Measurements from ENCODE around the gene C1QTNF2.

Gene C1QTNF2, protein sequence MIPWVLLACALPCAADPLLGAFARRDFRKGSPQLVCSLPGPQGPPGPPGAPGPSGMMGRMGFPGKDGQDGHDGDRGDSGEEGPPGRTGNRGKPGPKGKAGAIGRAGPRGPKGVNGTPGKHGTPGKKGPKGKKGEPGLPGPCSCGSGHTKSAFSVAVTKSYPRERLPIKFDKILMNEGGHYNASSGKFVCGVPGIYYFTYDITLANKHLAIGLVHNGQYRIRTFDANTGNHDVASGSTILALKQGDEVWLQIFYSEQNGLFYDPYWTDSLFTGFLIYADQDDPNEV

DNA sequence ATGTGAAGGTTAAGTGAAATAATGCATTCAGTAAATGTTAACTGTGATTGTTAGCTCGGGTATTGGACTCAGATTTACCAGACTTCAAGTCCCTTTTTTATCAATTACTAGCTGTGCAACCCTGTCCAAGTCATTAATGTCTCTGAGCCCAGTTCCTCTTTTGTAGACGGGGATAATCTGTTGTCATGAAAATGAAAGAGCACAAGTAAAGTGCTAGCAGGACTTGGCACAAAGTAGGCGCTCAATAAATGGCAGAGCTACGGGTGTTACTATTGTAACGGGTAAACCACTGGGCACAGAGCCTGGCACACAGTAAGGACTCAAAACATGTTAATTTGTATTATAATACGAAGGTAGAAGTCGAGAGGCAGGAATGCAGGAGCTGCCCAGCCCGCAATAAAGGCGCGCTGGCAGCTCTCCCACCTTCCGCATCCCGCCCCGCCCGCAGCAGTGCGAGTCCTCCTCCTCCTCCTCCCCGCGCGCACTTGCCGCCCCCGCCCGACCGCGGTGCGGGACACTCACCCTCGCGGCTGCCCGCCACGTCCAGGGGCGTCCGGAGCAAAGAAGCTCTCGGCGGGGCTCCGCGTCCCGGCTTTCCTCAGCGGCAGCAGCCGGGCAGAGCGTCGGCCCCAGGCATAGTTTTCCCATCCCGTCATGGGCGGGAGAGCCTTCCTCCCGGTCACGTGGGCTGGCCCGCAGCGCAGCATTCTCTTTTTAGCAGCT, at the start of gene C1QTNF2:
TSS of gene C1QTNF2 (minus strand) at position 637 of the 723 bp plus-strand sequence. CDS start 15,615 bp downstream, outside the sequence.
- H3K4me3 ChIP-seq (replicated peaks; ENCODE audit: low read depth, low read length) = peak within 1 kb of the TSS; percentile 53
- DNase-seq (ENCODE audit: low read depth) = peak; percentile 58
- TF ChIP-seq, protein P1, sequence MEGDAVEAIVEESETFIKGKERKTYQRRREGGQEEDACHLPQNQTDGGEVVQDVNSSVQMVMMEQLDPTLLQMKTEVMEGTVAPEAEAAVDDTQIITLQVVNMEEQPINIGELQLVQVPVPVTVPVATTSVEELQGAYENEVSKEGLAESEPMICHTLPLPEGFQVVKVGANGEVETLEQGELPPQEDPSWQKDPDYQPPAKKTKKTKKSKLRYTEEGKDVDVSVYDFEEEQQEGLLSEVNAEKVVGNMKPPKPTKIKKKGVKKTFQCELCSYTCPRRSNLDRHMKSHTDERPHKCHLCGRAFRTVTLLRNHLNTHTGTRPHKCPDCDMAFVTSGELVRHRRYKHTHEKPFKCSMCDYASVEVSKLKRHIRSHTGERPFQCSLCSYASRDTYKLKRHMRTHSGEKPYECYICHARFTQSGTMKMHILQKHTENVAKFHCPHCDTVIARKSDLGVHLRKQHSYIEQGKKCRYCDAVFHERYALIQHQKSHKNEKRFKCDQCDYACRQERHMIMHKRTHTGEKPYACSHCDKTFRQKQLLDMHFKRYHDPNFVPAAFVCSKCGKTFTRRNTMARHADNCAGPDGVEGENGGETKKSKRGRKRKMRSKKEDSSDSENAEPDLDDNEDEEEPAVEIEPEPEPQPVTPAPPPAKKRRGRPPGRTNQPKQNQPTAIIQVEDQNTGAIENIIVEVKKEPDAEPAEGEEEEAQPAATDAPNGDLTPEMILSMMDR (IDR thresholded peaks at IDR 0.05; ENCODE audit: low read length, missing control alignments) = no peak

DNA sequence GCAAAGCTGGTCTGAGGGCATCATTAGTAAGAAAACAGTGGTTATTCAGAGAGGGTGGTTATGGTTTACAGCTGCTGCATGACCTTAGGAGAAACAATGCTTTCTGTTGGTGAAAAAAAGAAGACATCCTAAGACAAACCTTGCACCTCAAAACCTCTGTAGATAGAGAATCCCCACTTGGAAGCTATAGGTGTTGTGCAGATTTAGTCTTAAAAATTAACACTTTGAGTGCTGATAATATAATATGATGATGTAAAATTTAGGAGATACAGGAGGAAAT, 49.8 kb upstream of the C1QTNF2 start:
- DNase-seq (ENCODE audit: low read depth) = no peak
- no peak overlapping the region for H3K4me3 ChIP-seq (replicated peaks; ENCODE audit: low read depth, low read length)
- TF ChIP-seq, protein P1 (IDR thresholded peaks at IDR 0.05; ENCODE audit: low read length, missing control alignments) = no peak

DNA sequence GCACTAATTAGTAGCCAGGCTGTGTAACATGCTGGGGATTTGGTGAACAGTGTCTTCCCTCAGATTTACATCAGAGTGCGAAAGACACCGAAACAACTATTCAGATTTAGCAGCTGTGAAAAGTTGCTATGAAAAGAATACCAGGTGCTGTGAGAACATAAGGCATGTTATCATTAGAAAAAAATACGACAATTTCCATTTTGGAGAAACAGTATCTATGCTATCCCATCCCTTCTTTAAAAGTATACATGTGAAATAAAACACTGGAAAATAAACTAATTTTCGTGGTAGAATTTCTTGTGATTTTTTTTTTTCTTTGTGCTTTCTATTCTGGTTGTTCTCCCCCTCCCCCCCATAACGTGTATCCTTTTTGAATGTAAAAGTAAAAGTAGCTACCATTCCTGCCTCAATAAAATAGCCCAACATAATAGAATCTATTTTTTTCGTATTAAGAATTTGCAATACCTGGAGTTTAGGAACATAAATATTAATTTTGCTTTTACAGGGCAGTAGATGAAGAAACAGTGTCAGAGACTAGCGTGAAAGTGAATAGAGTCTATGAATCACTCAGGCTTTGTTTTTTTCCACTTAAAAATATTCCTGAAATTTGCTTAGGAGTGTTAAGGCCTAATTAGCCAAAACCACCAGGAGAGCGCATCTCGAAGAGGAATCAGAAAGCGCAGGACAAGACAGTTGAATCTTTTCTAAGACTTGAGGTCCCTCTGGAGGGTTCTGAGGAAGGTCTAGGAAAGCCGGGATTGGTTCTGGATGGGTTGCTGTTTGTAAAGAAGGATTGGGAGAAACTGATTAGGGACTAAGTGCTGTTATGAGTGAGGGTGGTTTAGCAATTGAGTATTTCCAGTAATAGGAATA, 49.3 kb upstream of the C1QTNF2 start:
- TF ChIP-seq, protein P1 (IDR thresholded peaks at IDR 0.05; ENCODE audit: low read length, missing control alignments) = no peak
- H3K4me3 ChIP-seq (replicated peaks; ENCODE audit: low read depth, low read length) = peak overlapping the region; percentile 98
- DNase-seq (ENCODE audit: low read depth) = no peak

DNA sequence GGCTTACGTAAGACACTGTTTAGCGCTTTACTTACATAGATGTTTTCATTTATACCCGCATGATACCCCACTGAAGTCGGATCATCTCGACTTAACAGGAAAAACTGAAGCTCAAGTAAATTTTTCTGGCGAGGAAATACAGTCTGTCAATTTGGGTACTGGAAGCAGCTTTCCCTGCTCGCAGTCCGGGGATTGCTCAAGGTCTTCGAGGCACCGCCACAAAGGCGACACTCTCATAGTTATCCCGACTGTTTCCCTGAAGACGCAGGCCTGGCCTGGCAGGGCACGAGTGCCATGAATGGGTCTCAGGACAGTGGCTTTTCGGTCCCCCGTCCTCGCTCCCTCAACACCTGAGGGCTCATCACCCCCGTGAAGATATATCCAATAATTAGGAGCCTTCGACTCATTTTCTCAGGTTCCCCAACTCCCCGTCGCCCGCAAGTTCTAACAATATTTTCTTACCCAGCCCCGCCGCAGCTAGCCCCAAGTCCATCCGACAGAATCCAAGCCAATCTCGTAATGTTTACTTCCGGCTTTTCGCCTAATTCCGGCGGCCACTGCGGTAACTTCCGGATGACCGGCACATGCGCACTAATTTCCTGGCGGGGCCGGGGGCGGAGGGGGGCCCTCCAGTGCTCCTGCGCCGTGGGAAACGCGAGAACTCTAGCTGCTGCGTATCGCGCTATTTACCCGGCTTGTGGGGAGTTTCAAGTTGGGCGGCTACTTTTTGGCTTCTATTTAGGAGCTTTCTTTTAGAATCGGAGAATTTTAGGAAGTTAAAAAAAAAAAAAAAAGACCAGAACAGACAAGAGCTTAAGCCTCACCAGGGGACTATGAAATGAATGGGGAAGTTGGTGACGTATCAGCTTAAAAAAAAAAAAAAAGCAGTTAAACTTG, 48.4 kb upstream of the C1QTNF2 start, which contains the start of gene SLU7:
TSS of gene SLU7 (minus strand) at position 521 of the 897 bp plus-strand sequence. CDS start 3,787 bp downstream, outside the sequence.
- peak; percentile 97 for DNase-seq (ENCODE audit: low read depth)
- peak within 1 kb of the TSS; percentile 98 for H3K4me3 ChIP-seq (replicated peaks; ENCODE audit: low read depth, low read length)
- TF ChIP-seq, protein P1 (IDR thresholded peaks at IDR 0.05; ENCODE audit: low read length, missing control alignments) = no peak

DNA sequence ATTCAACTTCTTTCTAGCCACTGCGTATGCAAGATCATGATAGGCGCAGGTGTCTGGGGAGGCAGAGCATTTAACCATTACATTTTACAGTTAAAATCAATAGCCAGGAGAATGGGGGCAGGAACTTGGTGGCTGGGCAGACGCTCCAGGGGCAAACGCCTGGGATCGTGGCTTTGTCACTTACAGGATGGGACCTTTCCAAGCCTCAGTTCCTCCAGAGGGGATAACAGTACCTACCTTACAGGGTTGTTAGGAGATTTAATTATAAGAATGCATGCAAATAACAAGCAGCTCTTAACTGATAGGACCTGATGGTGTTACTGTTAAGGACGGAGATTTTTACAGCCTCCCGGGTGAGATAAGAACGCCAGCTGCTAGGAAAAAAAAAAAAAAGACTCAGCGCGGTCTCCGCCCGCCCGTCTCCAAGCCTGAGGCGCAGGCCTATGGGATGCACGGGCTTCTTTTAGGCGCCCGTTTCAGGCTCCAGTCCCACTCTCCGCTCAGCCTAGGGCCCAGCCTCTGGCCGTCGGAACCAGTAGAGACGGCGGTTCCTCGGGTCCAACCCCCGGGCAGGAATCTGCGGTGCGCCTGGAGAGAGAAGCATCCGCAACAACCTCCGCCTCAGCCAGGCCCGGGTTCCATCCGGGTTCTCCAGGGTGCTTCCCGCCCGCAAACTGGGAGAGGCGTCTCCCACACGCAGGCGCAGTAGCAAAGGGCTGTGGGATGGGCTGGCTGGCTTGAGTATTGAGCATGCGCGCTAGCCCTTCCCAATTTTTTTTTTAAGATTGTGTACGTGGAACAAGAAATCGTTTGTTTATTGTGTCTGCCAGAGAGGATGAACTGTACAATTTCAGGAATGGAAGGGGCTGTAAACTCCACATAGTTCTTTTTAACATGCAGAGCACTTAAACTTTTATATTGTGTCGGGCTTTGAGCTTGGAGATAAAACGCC, 29.3 kb upstream of the C1QTNF2 start, which contains the start of gene FAM200C:
TSS of gene FAM200C (minus strand) at position 653 of the 952 bp plus-strand sequence. CDS start 4,564 bp downstream, outside the sequence.
- H3K4me3 ChIP-seq (replicated peaks; ENCODE audit: low read depth, low read length) = peak within 1 kb of the TSS; percentile 74
- TF ChIP-seq, protein P1 (IDR thresholded peaks at IDR 0.05; ENCODE audit: low read length, missing control alignments) = no peak
- peak; percentile 95 for DNase-seq (ENCODE audit: low read depth)
